Measurements from ENCODE around the gene KRT38.

GRCh38 chr17:41464173-41464572, 23.4 kb upstream of the KRT38 start:
- TF ChIP-seq REST (IDR thresholded peaks at IDR 0.05; ENCODE audit: low read depth, low read length), result peak; percentile 43; the same call in 1 of the 2 replicates
- TF ChIP-seq CTCF (IDR thresholded peaks at IDR 0.05), result no peak
- no peak for TF ChIP-seq PBX3 (IDR thresholded peaks at IDR 0.05)
- TF ChIP-seq RFX5 (IDR thresholded peaks at IDR 0.05; ENCODE audit: low read length), result no peak
- TF ChIP-seq EZH2phosphoT487 (IDR thresholded peaks at IDR 0.05; ENCODE audit: borderline replicate concordance, low read depth), result no peak
- no peak for TF ChIP-seq FOXJ3 (CRISPR knock-in tag; IDR thresholded peaks at IDR 0.05)
